ENCODE data around the gene WDR64. TPM values are rescaled to one million over a fixed set of nuclear protein-coding genes. Genes with fewer than 3 reads are reported as not detected.

Gene WDR64
- total and polyA plus RNA-seq, 2 experiments from 2014 or later = not detected

- Mint-ChIP-seq H3K36me3 (ENCODE audit: low read depth) (no peaks in the 10 kb centered on the region), H3K4me3 (no peak overlapping the region), H3K27ac (no peak overlapping the region), H3K27me3 (ENCODE audit: insufficient read depth, low read depth, poor library complexity) (no peaks in the 10 kb centered on the region), H3K9me3 (no peaks in the 10 kb centered on the region), H3K4me1 (no peaks in the 10 kb centered on the region)
- Histone ChIP-seq H3K4me2 (no peak overlapping the region), H3F3A (replicated peaks; ENCODE audit: low read depth) (no peaks in the 10 kb centered on the region), H3K36me3 (ENCODE audit: insufficient read depth) (no peaks in the 10 kb centered on the region), H3K79me2 (replicated peaks; ENCODE audit: insufficient read depth) (no peaks in the 10 kb centered on the region), H3K4me1 (ENCODE audit: insufficient read depth) (no peaks in the 10 kb centered on the region), H3K27me3 (ENCODE audit: insufficient read depth) (no peaks in the 10 kb centered on the region), H4K20me1 (replicated peaks; ENCODE audit: insufficient read depth) (no peaks in the 10 kb centered on the region), H3K4me3 (no peak overlapping the region), H2AFZ (no peak overlapping the region), H3K27ac (ENCODE audit: low read depth) (no peak overlapping the region), H3K9me2 (ENCODE audit: insufficient read depth) (no peaks in the 10 kb centered on the region; the same call in 1 of the 2 replicates)
- TF ChIP-seq EZH2 (IDR thresholded peaks at IDR 0.05; ENCODE audit: low read depth, unreplicated experiment) = no peak
- TF ChIP-seq CREB1 (CRISPR knock-in tag; IDR thresholded peaks at IDR 0.05; ENCODE audit: low read depth) = no peak
- TF ChIP-seq ZNF114 (CRISPR knock-in tag; IDR thresholded peaks at IDR 0.05) = no peak
- TF ChIP-seq CTCF (conservative IDR thresholded peaks at IDR 0.05; ENCODE audit: low read depth in 2 of 2) = no peak
- no peak for TF ChIP-seq STAT1 (IDR thresholded peaks at IDR 0.05; ENCODE audit: unreplicated experiment)
- TF ChIP-seq ZNF331 (CRISPR knock-in tag; IDR thresholded peaks at IDR 0.05; ENCODE audit: low read depth) = no peak
- TF ChIP-seq ZNF462 (CRISPR knock-in tag; IDR thresholded peaks at IDR 0.05) = no peak
- no peak for TF ChIP-seq REST (IDR thresholded peaks at IDR 0.05; ENCODE audit: unreplicated experiment)
- DNase-seq (ENCODE audit: low spot score) (no peak), ATAC-seq (no peak)
Measured at GRCh38 chr1:241684108-241684507, 32.0 kb downstream of the WDR64 start.
